Vagina (tissue), 2 donors: ENCODE data around the gene TSPAN9.

Source experiments
- CTCF ChIP-seq, 3 experiments: fragments of 450-650 bp in 2 of 3; fragments of 200-600 bp in 1 of 3; sonication (generic) in 1 of 3; IDR thresholded peaks; one replicate each; pipeline ENCODE4 v1.5.1; 2017 to 2019; ENCODE audit warnings: antibody characterized with exemption in 3 of 3, mild to moderate bottlenecking in 2 of 3, moderate library complexity in 2 of 3
- POLR2A ChIP-seq, 2 donors: fragments of 450-650 bp; IDR thresholded peaks; one replicate each; pipeline ENCODE4 v1.6.1; 2017; ENCODE audit warnings: antibody characterized with exemption in 2 of 2, mild to moderate bottlenecking in 2 of 2, moderate library complexity in 2 of 2

- no peak for TF ChIP-seq CTCF (IDR thresholded peaks at IDR 0.05)
- TF ChIP-seq POLR2A (IDR thresholded peaks at IDR 0.05) = no peak
These were observed 257.9 kb downstream of the TSPAN9 start for GRCh38 chr12:3335078-3335487.
